ENCODE data around the gene CARD11. TPM values are rescaled to one million over a fixed set of nuclear protein-coding genes. Genes with fewer than 3 reads are reported as not detected.

CARD11 gene
- total RNA-seq, 5 donors from 2014 or later (not counting 1 experiment from before 2014, with no cell fraction given): 105 to 142 (median 132) TPM

- no peaks in the 10 kb centered on the region for H3K27me3 ChIP-seq (replicated peaks in 1 of 2; ENCODE audit: control insufficient read depth in 2 of 2, extremely low read depth in 1 of 2, insufficient read depth in 2 of 2, low read length in 1 of 2)
- peaks cover 8 to 44% of the 10 kb centered on the region in 2 donors for H3K36me3 ChIP-seq (ENCODE audit: control insufficient read depth in 2 of 2, extremely low read depth in 1 of 2, insufficient read depth in 1 of 2, low read length in 1 of 2)
- Mint-ChIP-seq H3K27ac (peak overlapping the region; percentile 30 to 78), H3K36me3 (peaks cover 75% of the 10 kb centered on the region), H3K27me3 (no peaks in the 10 kb centered on the region), H3K4me1 (peaks cover 42 to 62% (median 60%) of the 10 kb centered on the region in 3 donors), H3K4me3 (no peak overlapping the region), H3K9me3 (peaks cover 0 to 7% (median 5%) of the 10 kb centered on the region in 3 donors)
- no peaks in the 10 kb centered on the region for H3K9me3 ChIP-seq
- ChIA-PET POLR2A (no interaction called here), CTCF (interaction anchor here in 1 of 2 donors (0.5 kb wide), 1 partner anchor 12 kb away, joined by 10 read pairs; no protein-coding TSS in a partner anchor)
- no peak overlapping the region for H3K27ac ChIP-seq (ENCODE audit: low read length)
- H3K4me3 ChIP-seq (ENCODE audit: control insufficient read depth in 1 of 2, extremely low read depth in 1 of 2, low read length in 1 of 2): no peak overlapping the region
- ATAC-seq (replicated peaks in 1 of 4) (no peak), DNase-seq (no peak)
- peaks cover 10 to 33% of the 10 kb centered on the region in 2 experiments for H3K4me1 ChIP-seq (ENCODE audit: control insufficient read depth in 1 of 2, extremely low read depth in 1 of 2, insufficient read depth in 2 of 2, low read length in 2 of 2)
These were observed 93.1 kb downstream of the CARD11 start for GRCh38 chr7:2950578-2950977.

- Histone ChIP-seq H3K4me3 (ENCODE audit: control insufficient read depth in 1 of 2, extremely low read depth in 1 of 2, low read length in 1 of 2) (no peak overlapping the region), H3K27ac (ENCODE audit: low read length) (no peak overlapping the region), H3K4me1 (ENCODE audit: control insufficient read depth in 1 of 2, extremely low read depth in 1 of 2, insufficient read depth in 2 of 2, low read length in 2 of 2) (peaks cover 5 to 16% of the 10 kb centered on the region in 2 experiments), H3K27me3 (replicated peaks in 1 of 2; ENCODE audit: control insufficient read depth in 2 of 2, extremely low read depth in 1 of 2, insufficient read depth in 2 of 2, low read length in 1 of 2) (no peaks in the 10 kb centered on the region), H3K9me3 (no peaks in the 10 kb centered on the region), H3K36me3 (ENCODE audit: control insufficient read depth in 2 of 2, extremely low read depth in 1 of 2, insufficient read depth in 1 of 2, low read length in 1 of 2) (peaks cover 17 to 57% of the 10 kb centered on the region in 2 donors)
- Mint-ChIP-seq H3K4me1 (peaks cover 23 to 44% (median 42%) of the 10 kb centered on the region in 3 donors), H3K27me3 (no peaks in the 10 kb centered on the region), H3K36me3 (peaks cover 81% of the 10 kb centered on the region), H3K9me3 (peaks cover 0 to 7% (median 5%) of the 10 kb centered on the region in 3 donors), H3K4me3 (no peak overlapping the region), H3K27ac (peak overlapping the region; percentile 17 to 32)
- CTCF ChIA-PET: no interaction called here
- DNase-seq (no peak), ATAC-seq (replicated peaks in 1 of 4) (no peak)
- no CpG with 5 or more reads among the region's 2 CpGs for WGBS (ENCODE audit: insufficient coverage)
- POLR2A ChIA-PET: no interaction called here
These were observed 94.9 kb downstream of the CARD11 start for GRCh38 chr7:2948749-2949148.

GRCh38 chr7:2947058-2947780 lies 96.4 kb downstream of the CARD11 start:
- Mint-ChIP-seq H3K27ac (peak overlapping the region in 1 of 2 donors; percentile 58), H3K9me3 (peaks cover 0 to 7% (median 5%) of the 10 kb centered on the region in 3 donors), H3K27me3 (no peaks in the 10 kb centered on the region), H3K4me3 (no peak overlapping the region), H3K36me3 (peaks cover 84% of the 10 kb centered on the region), H3K4me1 (peaks cover 21 to 37% (median 35%) of the 10 kb centered on the region in 3 donors)
- ChIA-PET CTCF (no interaction called here), POLR2A (no interaction called here)
- ATAC-seq (replicated peaks in 1 of 4): no peak
- Histone ChIP-seq H3K27ac (ENCODE audit: low read length) (no peak overlapping the region), H3K4me3 (ENCODE audit: control insufficient read depth in 1 of 2, extremely low read depth in 1 of 2, low read length in 1 of 2) (no peak overlapping the region), H3K9me3 (no peaks in the 10 kb centered on the region), H3K4me1 (ENCODE audit: control insufficient read depth in 1 of 2, extremely low read depth in 1 of 2, insufficient read depth in 2 of 2, low read length in 2 of 2) (peaks cover 0 to 1% of the 10 kb centered on the region in 2 experiments), H3K36me3 (ENCODE audit: control insufficient read depth in 2 of 2, extremely low read depth in 1 of 2, insufficient read depth in 1 of 2, low read length in 1 of 2) (peaks cover 14 to 59% of the 10 kb centered on the region in 2 donors), H3K27me3 (replicated peaks in 1 of 2; ENCODE audit: control insufficient read depth in 2 of 2, extremely low read depth in 1 of 2, insufficient read depth in 2 of 2, low read length in 1 of 2) (no peaks in the 10 kb centered on the region)
- DNase-seq: no peak
- WGBS (ENCODE audit: insufficient coverage): 100% methylated on average over 4 of the region's 12 CpGs

- Histone ChIP-seq H3K9me3 (no peaks in the 10 kb centered on the region), H3K4me1 (ENCODE audit: control insufficient read depth in 1 of 2, extremely low read depth in 1 of 2, insufficient read depth in 2 of 2, low read length in 2 of 2) (no peaks in the 10 kb centered on the region), H3K27ac (ENCODE audit: low read length) (no peak overlapping the region), H3K27me3 (replicated peaks in 1 of 2; ENCODE audit: control insufficient read depth in 2 of 2, extremely low read depth in 1 of 2, insufficient read depth in 2 of 2, low read length in 1 of 2) (no peaks in the 10 kb centered on the region), H3K4me3 (ENCODE audit: control insufficient read depth in 1 of 2, extremely low read depth in 1 of 2, low read length in 1 of 2) (no peak overlapping the region), H3K36me3 (ENCODE audit: control insufficient read depth in 2 of 2, extremely low read depth in 1 of 2, insufficient read depth in 1 of 2, low read length in 1 of 2) (peaks cover 14 to 74% of the 10 kb centered on the region in 2 donors)
- no peak for ATAC-seq (replicated peaks in 1 of 4)
- peaks cover 81% of the 10 kb centered on the region for H3K36me3 Mint-ChIP-seq
- POLR2A ChIA-PET: no interaction called here
- CTCF ChIA-PET: interaction anchor here in 1 of 2 donors (0.6 kb wide), 1 partner anchor 119 kb away, joined by 4 read pairs; no protein-coding TSS in a partner anchor
- peaks cover 9 to 22% (median 18%) of the 10 kb centered on the region in 3 donors for H3K4me1 Mint-ChIP-seq
- no peak for DNase-seq
- H3K27me3 Mint-ChIP-seq: no peaks in the 10 kb centered on the region
- H3K27ac Mint-ChIP-seq: peak overlapping the region; percentile 13 to 50
- H3K4me3 Mint-ChIP-seq: no peak overlapping the region
- H3K9me3 Mint-ChIP-seq: peaks cover 0 to 5% (median 0%) of the 10 kb centered on the region in 3 donors
- WGBS (ENCODE audit: insufficient coverage): 100% methylated on average over 1 of the region's 4 CpGs
These were observed 98.5 kb downstream of the CARD11 start for GRCh38 chr7:2945171-2945570.

- no peaks in the 10 kb centered on the region for H3K9me3 ChIP-seq
- peaks cover 14 to 78% of the 10 kb centered on the region in 2 donors for H3K36me3 ChIP-seq (ENCODE audit: control insufficient read depth in 2 of 2, extremely low read depth in 1 of 2, insufficient read depth in 1 of 2, low read length in 1 of 2)
- H3K27me3 ChIP-seq (replicated peaks in 1 of 2; ENCODE audit: control insufficient read depth in 2 of 2, extremely low read depth in 1 of 2, insufficient read depth in 2 of 2, low read length in 1 of 2): no peaks in the 10 kb centered on the region
- Mint-ChIP-seq H3K27ac (peak overlapping the region in 1 of 2 donors; percentile 59), H3K9me3 (peaks cover 0 to 4% (median 0%) of the 10 kb centered on the region in 3 donors), H3K36me3 (peaks cover 82% of the 10 kb centered on the region), H3K4me1 (peaks cover 7 to 21% (median 16%) of the 10 kb centered on the region in 3 donors), H3K27me3 (no peaks in the 10 kb centered on the region), H3K4me3 (no peak overlapping the region)
- H3K4me3 ChIP-seq (ENCODE audit: control insufficient read depth in 1 of 2, extremely low read depth in 1 of 2, low read length in 1 of 2): no peak overlapping the region
- 93% methylated on average over 5 of the region's 5 CpGs for WGBS (ENCODE audit: insufficient coverage)
- CTCF ChIA-PET: interaction anchor here in 1 of 2 donors (0.6 kb wide), 2 partner anchors 11 to 119 kb away, joined by 3 to 4 read pairs; no protein-coding TSS in a partner anchor
- DNase-seq: peak in 1 of 35 experiments; percentile 15
- no peak for ATAC-seq (replicated peaks in 1 of 4)
- H3K27ac ChIP-seq (ENCODE audit: low read length): no peak overlapping the region
- H3K4me1 ChIP-seq (ENCODE audit: control insufficient read depth in 1 of 2, extremely low read depth in 1 of 2, insufficient read depth in 2 of 2, low read length in 2 of 2): no peaks in the 10 kb centered on the region
- POLR2A ChIA-PET: no interaction called here
These were observed 98.9 kb downstream of the CARD11 start for GRCh38 chr7:2944739-2945138.

GRCh38 chr7:2943851-2944601 lies 99.6 kb downstream of the CARD11 start:
- Histone ChIP-seq H3K27ac (ENCODE audit: low read length) (no peak overlapping the region), H3K4me1 (ENCODE audit: control insufficient read depth in 1 of 2, extremely low read depth in 1 of 2, insufficient read depth in 2 of 2, low read length in 2 of 2) (no peaks in the 10 kb centered on the region), H3K4me3 (ENCODE audit: control insufficient read depth in 1 of 2, extremely low read depth in 1 of 2, low read length in 1 of 2) (no peak overlapping the region), H3K27me3 (replicated peaks in 1 of 2; ENCODE audit: control insufficient read depth in 2 of 2, extremely low read depth in 1 of 2, insufficient read depth in 2 of 2, low read length in 1 of 2) (no peaks in the 10 kb centered on the region), H3K9me3 (no peaks in the 10 kb centered on the region), H3K36me3 (ENCODE audit: control insufficient read depth in 2 of 2, extremely low read depth in 1 of 2, insufficient read depth in 1 of 2, low read length in 1 of 2) (peaks cover 14 to 85% of the 10 kb centered on the region in 2 donors)
- Mint-ChIP-seq H3K4me1 (peaks cover 7 to 14% (median 11%) of the 10 kb centered on the region in 3 donors), H3K27ac (no peak overlapping the region), H3K9me3 (no peaks in the 10 kb centered on the region), H3K4me3 (no peak overlapping the region), H3K36me3 (peaks cover 83% of the 10 kb centered on the region), H3K27me3 (no peaks in the 10 kb centered on the region)
- ChIA-PET POLR2A (no interaction called here), CTCF (interaction anchor here in 1 of 2 donors (0.6 kb wide), 1 partner anchor 12 kb away, joined by 3 read pairs; no protein-coding TSS in a partner anchor)
- 96% methylated on average over 27 of the region's 35 CpGs for WGBS (ENCODE audit: insufficient coverage)
- ATAC-seq (replicated peaks in 1 of 4): no peak
- peak in 1 of 35 experiments; percentile 16 for DNase-seq

Data from T-cell (primary cell).